ENCODE results near the gene C10orf53. TPM values are rescaled to one million over a fixed set of nuclear protein-coding genes. Genes with fewer than 3 reads are reported as not detected.
A peak's percentile ranks its signal among the peaks of the same experiment; 100 is the strongest.

The C10orf53 gene
- total and polyA plus RNA-seq, 8 donors = not detected

- DNase-seq = no peak
- WGBS, 5 donors = 49 to 68% (median 57%) methylated on average over 2 of the region's 2 CpGs
- TF ChIP-seq EP300 (IDR thresholded peaks at IDR 0.05) (no peak), POLR2AphosphoS5 (IDR thresholded peaks at IDR 0.05) (no peak), CTCF (IDR thresholded peaks at IDR 0.05) (no peak), POLR2A (IDR thresholded peaks at IDR 0.05) (no peak)
- H3K27me3 ChIP-seq = no peaks in the 10 kb centered on the region
- no peak overlapping the region for H3K27ac ChIP-seq
- H3K9me3 ChIP-seq = peaks cover 0 to 12% (median 4%) of the 10 kb centered on the region in 4 donors
- no peaks in the 10 kb centered on the region for H3K4me1 ChIP-seq
- no peaks in the 10 kb centered on the region for H3K36me3 ChIP-seq
- no peak overlapping the region for H3K4me3 ChIP-seq
- intact Hi-C loops (cut with DNase I; ENCODE audit: low total_unique reads) = no loop called here
Observed at GRCh38 chr10:49726593-49726992, 47.1 kb downstream of the C10orf53 start.

GRCh38 chr10:49733866-49734265 lies 54.4 kb downstream of the C10orf53 start:
- Histone ChIP-seq H3K4me3 (no peak overlapping the region), H3K4me1 (no peaks in the 10 kb centered on the region), H3K9me3 (no peaks in the 10 kb centered on the region), H3K36me3 (no peaks in the 10 kb centered on the region), H3K27me3 (no peaks in the 10 kb centered on the region), H3K27ac (no peak overlapping the region)
- no peak for DNase-seq
- 80 to 90% (median 85%) methylated on average over 7 of the region's 7 CpGs for WGBS, 5 donors
- TF ChIP-seq POLR2AphosphoS5 (IDR thresholded peaks at IDR 0.05) = no peak
- no peak for TF ChIP-seq CTCF (IDR thresholded peaks at IDR 0.05)
- TF ChIP-seq POLR2A (IDR thresholded peaks at IDR 0.05) = no peak
- no peak for TF ChIP-seq EP300 (IDR thresholded peaks at IDR 0.05)
- intact Hi-C loops (cut with DNase I; ENCODE audit: low total_unique reads) = no loop called here

DNA sequence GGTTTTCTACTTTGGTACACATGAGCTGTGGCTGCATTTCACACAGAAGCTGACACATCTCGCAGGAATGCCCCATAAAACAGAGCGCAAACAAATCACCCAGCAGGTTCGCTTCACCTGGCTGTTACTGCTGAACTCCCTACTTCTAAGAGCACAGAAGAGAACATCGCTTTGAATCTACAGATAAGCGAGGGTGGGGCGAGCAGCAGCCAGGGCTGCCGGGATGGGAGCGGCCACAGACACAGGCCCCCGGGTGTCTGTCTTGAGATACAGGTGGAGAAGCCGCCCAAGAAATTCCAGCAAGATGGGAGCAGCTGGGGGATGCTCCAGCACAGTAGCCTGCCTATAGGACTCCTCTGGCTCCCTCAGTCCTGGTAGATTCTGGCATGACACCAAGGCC lies 55.2 kb downstream of the C10orf53 start:
- H3K27me3 ChIP-seq = no peaks in the 10 kb centered on the region
- H3K27ac ChIP-seq = no peak overlapping the region
- H3K9me3 ChIP-seq = no peaks in the 10 kb centered on the region
- no peaks in the 10 kb centered on the region for H3K4me1 ChIP-seq
- no peak overlapping the region for H3K4me3 ChIP-seq
- H3K36me3 ChIP-seq = no peaks in the 10 kb centered on the region
- intact Hi-C loops (cut with DNase I; ENCODE audit: low total_unique reads) = no loop called here
- DNase-seq = peak in 1 of 2 donors; percentile 17
- TF ChIP-seq POLR2AphosphoS5 (IDR thresholded peaks at IDR 0.05) (no peak), POLR2A (IDR thresholded peaks at IDR 0.05) (no peak), EP300 (IDR thresholded peaks at IDR 0.05) (no peak), CTCF (IDR thresholded peaks at IDR 0.05) (no peak)
- 36 to 74% (median 44%) methylated on average over 10 of the region's 10 CpGs for WGBS, 5 donors

GRCh38 chr10:49735161-49735560 lies 55.7 kb downstream of the C10orf53 start:
- TF ChIP-seq EP300 (IDR thresholded peaks at IDR 0.05) (no peak), CTCF (IDR thresholded peaks at IDR 0.05) (no peak), POLR2AphosphoS5 (IDR thresholded peaks at IDR 0.05) (no peak), POLR2A (IDR thresholded peaks at IDR 0.05) (no peak)
- Histone ChIP-seq H3K9me3 (no peaks in the 10 kb centered on the region), H3K36me3 (no peaks in the 10 kb centered on the region), H3K4me1 (no peaks in the 10 kb centered on the region), H3K27me3 (no peaks in the 10 kb centered on the region), H3K4me3 (no peak overlapping the region), H3K27ac (no peak overlapping the region)
- DNase-seq = peak in 1 of 2 donors; percentile 25
- intact Hi-C loops (cut with DNase I; ENCODE audit: low total_unique reads) = no loop called here
- WGBS, 5 donors = 53 to 78% (median 69%) methylated on average over 5 to 11 of the region's 11 CpGs

Data from stomach (tissue), 9 donors.